ENCODE results near the gene SEMA6A. TPM values are rescaled to one million over a fixed set of nuclear protein-coding genes. Genes with fewer than 3 reads are reported as not detected.
"Not testable (repeated sequence)": the region's sequence is repeated elsewhere in the genome, so short reads cannot be mapped to it uniquely, and the experiment has no call there.

The SEMA6A gene
- total and polyA plus RNA-seq, 7 donors, result 4.9 to 55.7 (median 25.0) TPM

DNA sequence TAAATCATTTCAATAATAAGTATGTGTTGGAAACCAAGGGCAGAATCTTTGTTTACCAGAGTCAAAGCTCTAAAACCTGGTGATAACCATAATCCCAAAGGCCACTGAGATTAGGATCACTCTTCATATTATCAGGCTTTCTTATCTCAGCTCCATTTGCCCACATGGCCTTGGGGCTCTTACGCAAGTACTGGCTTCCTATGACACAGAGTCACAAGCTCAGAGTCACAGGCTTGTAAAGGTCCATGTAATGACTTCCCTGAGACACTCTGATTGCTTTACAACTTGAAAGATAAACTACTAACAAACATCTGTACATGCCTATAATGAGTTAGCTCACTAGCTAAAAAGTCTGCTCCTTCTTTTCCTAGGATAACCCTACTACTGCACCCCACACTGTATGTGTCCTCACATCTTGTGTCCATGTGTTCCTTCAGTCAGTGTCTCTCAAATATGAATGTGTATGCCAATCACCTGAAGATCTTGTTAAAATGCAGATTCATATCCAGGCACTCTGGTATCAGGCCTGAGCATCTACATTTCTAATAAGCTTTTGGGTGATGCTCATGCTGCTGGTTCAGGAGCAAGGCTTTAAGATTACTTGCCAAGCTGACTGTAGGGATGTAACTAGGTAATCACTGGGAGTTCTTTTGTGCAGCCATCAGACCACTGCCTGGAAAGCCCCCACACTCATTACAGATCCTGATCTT lies 28.4 kb downstream of the SEMA6A start:
- peaks cover 0 to 9% (median 0%) of the 10 kb centered on the region in 4 donors for H3K9me3 ChIP-seq
- intact Hi-C loops (cut with DNase I), result no loop called here

GRCh38 chr5:116545465-116545864 lies 29.2 kb downstream of the SEMA6A start:
- H3K9me3 ChIP-seq; H3K27me3 ChIP-seq; DNase-seq; H3K27ac ChIP-seq; H3K4me3 ChIP-seq; intact Hi-C loops (cut with DNase I); H3K36me3 ChIP-seq: not testable (repeated sequence)
- WGBS, 2 donors, result 74 to 94% methylated on average over 6 of the region's 6 CpGs
- peaks cover 0 to 15% (median 8%) of the 10 kb centered on the region in 4 donors for H3K4me1 ChIP-seq

More for the DNA sequence above, 28.4 kb downstream of the SEMA6A start:
- DNase-seq, result no peak
- WGBS, 2 donors, result 19 to 77% methylated on average over 1 of the region's 1 CpG
- Histone ChIP-seq H3K4me1 (peaks cover 0 to 18% (median 8%) of the 10 kb centered on the region in 4 donors), H3K36me3 (no peaks in the 10 kb centered on the region), H3K4me3 (no peak overlapping the region), H3K27me3 (no peaks in the 10 kb centered on the region), H3K27ac (no peak overlapping the region)
- TF ChIP-seq POLR2A (IDR thresholded peaks at IDR 0.05) (no peak), EP300 (IDR thresholded peaks at IDR 0.05) (no peak), POLR2AphosphoS5 (IDR thresholded peaks at IDR 0.05) (no peak), CTCF (IDR thresholded peaks at IDR 0.05) (no peak)

GRCh38 chr5:116544531-116545241 lies 29.9 kb downstream of the SEMA6A start:
- TF ChIP-seq CTCF (IDR thresholded peaks at IDR 0.05) (no peak), EP300 (IDR thresholded peaks at IDR 0.05) (no peak), POLR2A (IDR thresholded peaks at IDR 0.05) (no peak), POLR2AphosphoS5 (IDR thresholded peaks at IDR 0.05) (no peak)
- Histone ChIP-seq H3K27me3 (no peaks in the 10 kb centered on the region), H3K36me3 (no peaks in the 10 kb centered on the region), H3K9me3 (peaks cover 0 to 9% (median 0%) of the 10 kb centered on the region in 4 donors), H3K4me3 (no peak overlapping the region), H3K4me1 (peaks cover 0 to 12% (median 7%) of the 10 kb centered on the region in 4 donors), H3K27ac (no peak overlapping the region)
- DNase-seq, result no peak
- WGBS, 2 donors, result 15 to 76% methylated on average over 3 of the region's 3 CpGs
- intact Hi-C loops (cut with DNase I), result no loop called here

DNA sequence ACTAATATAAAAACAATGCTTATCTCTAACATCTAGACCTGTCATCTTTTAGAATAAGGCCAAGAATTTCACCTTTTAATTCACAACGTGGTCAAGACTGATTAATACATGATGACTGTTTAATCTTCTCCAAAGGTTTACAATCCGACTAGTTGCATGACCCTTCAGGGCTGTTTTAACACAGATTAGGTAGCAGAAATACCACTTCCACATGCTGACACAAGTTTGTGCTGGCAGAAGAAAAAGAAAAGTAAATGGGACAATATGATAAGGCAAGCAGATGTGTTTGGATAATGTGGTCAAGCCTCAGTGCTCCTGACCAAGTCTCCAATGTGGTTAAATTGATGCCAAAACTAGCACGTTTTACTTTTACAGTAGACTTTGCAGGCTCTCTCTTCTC lies 31.1 kb downstream of the SEMA6A start:
- Histone ChIP-seq H3K27ac (no peak overlapping the region), H3K4me1 (peaks cover 0 to 12% (median 6%) of the 10 kb centered on the region in 4 donors), H3K9me3 (peaks cover 0 to 9% (median 0%) of the 10 kb centered on the region in 4 donors), H3K27me3 (no peaks in the 10 kb centered on the region), H3K4me3 (no peak overlapping the region), H3K36me3 (no peaks in the 10 kb centered on the region)
- DNase-seq, result no peak
- intact Hi-C loops (cut with DNase I), result no loop called here
- TF ChIP-seq CTCF (IDR thresholded peaks at IDR 0.05) (no peak), POLR2A (IDR thresholded peaks at IDR 0.05) (no peak), POLR2AphosphoS5 (IDR thresholded peaks at IDR 0.05) (no peak), EP300 (IDR thresholded peaks at IDR 0.05) (no peak)
- 12 to 44% methylated on average over 3 of the region's 3 CpGs for WGBS, 2 donors

GRCh38 chr5:116542619-116543018 lies 32.0 kb downstream of the SEMA6A start:
- no peaks in the 10 kb centered on the region for H3K36me3 ChIP-seq
- 18 to 64% methylated on average over 3 of the region's 3 CpGs for WGBS, 2 donors
- no peaks in the 10 kb centered on the region for H3K27me3 ChIP-seq
- H3K27ac ChIP-seq, result no peak overlapping the region
- no peak for DNase-seq
- TF ChIP-seq POLR2AphosphoS5 (IDR thresholded peaks at IDR 0.05), result no peak
- H3K4me1 ChIP-seq, result peaks cover 0 to 12% (median 3%) of the 10 kb centered on the region in 4 donors
- intact Hi-C loops (cut with DNase I), result no loop called here
- H3K9me3 ChIP-seq, result peaks cover 0 to 9% (median 0%) of the 10 kb centered on the region in 4 donors
- no peak overlapping the region for H3K4me3 ChIP-seq

All from sigmoid colon (tissue), 7 donors.